HL-60 (cell line): ENCODE measurements around the gene CTNNA2.

ENCODE experiments used
- DNase-seq, 2 experiments: peaks; one replicate each; pipeline ENCODE4 v3.0.0-alpha.2; 2010 to 2020; ENCODE audit warnings: low read depth in 1 of 2, low spot score in 1 of 2
- H3K27ac ChIP-seq: fragments of 250-450 bp; sonication (Bioruptor Pico); replicated peaks from 2 replicates; pipeline ENCODE4 v1.5.1; 2020; ENCODE audit warnings: mild to moderate bottlenecking, moderate library complexity
- H3K27me3 ChIP-seq: fragments of 250-450 bp; sonication (Bioruptor Pico); 2 replicates; pipeline ENCODE4 v1.5.1; 2021; ENCODE audit warnings: mild to moderate bottlenecking, moderate library complexity; ENCODE audit not compliant: insufficient read depth, poor library complexity, severe bottlenecking
- H3K4me3 ChIP-seq: replicated peaks from 2 replicates; pipeline ENCODE4 v1.5.1; 2011; ENCODE audit warnings: mild to moderate bottlenecking, control low read depth, low read length; ENCODE audit not compliant: insufficient read depth
- GABPA ChIP-seq: IDR thresholded peaks from 2 replicates; pipeline ENCODE4 v1.6.1; 2012; ENCODE audit warnings: low read depth
- POLR2AphosphoS5 ChIP-seq: IDR thresholded peaks from 2 replicates; pipeline ENCODE4 v1.6.1; 2012; ENCODE audit warnings: low read depth
- SPI1 ChIP-seq: IDR thresholded peaks from 2 replicates; pipeline ENCODE4 v1.6.1; 2012; ENCODE audit warnings: low read depth, mild to moderate bottlenecking, borderline replicate concordance
- TF ChIP-seq, protein P1 (sequence below): IDR thresholded peaks from one replicate; pipeline ENCODE4 v1.5.1; 2011; ENCODE audit warnings: low read length, control low read depth, inconsistent platforms; ENCODE audit not compliant: insufficient read depth
- TF ChIP-seq, protein P2 (sequence below): IDR thresholded peaks from 2 replicates; pipeline ENCODE4 v1.6.1; 2012; ENCODE audit warnings: low read depth; ENCODE audit not compliant: insufficient replicate concordance

CTNNA2 gene

DNA sequence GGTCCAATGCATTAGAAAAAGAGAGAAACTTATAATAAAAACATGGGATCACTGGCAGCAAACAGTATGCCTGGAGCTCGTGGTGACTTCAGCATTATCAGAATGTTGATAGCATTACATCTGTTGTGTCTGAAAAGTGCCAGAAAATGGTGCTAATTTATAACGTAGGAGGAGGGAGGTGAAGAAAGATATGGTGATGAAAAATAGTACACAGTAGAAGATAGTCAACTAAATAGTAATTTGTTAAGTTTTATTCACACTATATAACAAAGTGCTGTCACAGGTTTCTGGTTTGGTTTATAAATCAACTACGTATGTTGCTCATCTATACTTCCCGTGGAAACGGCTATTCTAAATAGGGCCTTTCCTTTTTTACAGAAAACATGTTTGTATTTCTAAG lies 674.3 kb downstream of the CTNNA2 start:
- Histone ChIP-seq H3K27ac (no peak overlapping the region), H3K4me3 (no peak overlapping the region), H3K27me3 (no peaks in the 10 kb centered on the region)
- no peak for DNase-seq
- no peak for TF ChIP-seq POLR2AphosphoS5
- TF ChIP-seq, protein P1, sequence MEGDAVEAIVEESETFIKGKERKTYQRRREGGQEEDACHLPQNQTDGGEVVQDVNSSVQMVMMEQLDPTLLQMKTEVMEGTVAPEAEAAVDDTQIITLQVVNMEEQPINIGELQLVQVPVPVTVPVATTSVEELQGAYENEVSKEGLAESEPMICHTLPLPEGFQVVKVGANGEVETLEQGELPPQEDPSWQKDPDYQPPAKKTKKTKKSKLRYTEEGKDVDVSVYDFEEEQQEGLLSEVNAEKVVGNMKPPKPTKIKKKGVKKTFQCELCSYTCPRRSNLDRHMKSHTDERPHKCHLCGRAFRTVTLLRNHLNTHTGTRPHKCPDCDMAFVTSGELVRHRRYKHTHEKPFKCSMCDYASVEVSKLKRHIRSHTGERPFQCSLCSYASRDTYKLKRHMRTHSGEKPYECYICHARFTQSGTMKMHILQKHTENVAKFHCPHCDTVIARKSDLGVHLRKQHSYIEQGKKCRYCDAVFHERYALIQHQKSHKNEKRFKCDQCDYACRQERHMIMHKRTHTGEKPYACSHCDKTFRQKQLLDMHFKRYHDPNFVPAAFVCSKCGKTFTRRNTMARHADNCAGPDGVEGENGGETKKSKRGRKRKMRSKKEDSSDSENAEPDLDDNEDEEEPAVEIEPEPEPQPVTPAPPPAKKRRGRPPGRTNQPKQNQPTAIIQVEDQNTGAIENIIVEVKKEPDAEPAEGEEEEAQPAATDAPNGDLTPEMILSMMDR, result no peak
- no peak for TF ChIP-seq GABPA
- TF ChIP-seq, protein P2, sequence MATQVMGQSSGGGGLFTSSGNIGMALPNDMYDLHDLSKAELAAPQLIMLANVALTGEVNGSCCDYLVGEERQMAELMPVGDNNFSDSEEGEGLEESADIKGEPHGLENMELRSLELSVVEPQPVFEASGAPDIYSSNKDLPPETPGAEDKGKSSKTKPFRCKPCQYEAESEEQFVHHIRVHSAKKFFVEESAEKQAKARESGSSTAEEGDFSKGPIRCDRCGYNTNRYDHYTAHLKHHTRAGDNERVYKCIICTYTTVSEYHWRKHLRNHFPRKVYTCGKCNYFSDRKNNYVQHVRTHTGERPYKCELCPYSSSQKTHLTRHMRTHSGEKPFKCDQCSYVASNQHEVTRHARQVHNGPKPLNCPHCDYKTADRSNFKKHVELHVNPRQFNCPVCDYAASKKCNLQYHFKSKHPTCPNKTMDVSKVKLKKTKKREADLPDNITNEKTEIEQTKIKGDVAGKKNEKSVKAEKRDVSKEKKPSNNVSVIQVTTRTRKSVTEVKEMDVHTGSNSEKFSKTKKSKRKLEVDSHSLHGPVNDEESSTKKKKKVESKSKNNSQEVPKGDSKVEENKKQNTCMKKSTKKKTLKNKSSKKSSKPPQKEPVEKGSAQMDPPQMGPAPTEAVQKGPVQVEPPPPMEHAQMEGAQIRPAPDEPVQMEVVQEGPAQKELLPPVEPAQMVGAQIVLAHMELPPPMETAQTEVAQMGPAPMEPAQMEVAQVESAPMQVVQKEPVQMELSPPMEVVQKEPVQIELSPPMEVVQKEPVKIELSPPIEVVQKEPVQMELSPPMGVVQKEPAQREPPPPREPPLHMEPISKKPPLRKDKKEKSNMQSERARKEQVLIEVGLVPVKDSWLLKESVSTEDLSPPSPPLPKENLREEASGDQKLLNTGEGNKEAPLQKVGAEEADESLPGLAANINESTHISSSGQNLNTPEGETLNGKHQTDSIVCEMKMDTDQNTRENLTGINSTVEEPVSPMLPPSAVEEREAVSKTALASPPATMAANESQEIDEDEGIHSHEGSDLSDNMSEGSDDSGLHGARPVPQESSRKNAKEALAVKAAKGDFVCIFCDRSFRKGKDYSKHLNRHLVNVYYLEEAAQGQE, result no peak
- TF ChIP-seq SPI1, result no peak

DNA sequence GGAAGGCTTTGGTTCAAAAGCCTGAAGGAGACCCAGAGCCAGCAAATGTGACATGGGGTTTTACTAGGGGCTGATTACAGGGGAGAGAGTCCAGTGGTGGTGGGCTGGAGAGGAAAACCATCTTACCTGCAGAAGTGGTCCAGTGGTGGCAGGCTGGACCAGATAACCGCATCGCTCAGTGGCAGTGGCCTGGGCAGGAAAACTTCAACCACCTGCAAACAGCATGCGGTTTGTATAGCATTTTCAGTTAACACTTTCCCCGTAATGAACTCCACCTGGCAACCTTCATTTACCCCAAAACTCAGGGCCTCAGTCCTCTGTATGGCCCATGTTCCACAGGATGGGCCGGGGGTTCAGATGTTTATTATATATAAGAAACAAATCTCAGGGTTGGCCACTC lies 677.3 kb downstream of the CTNNA2 start:
- TF ChIP-seq GABPA (no peak), SPI1 (no peak), POLR2AphosphoS5 (no peak)
- TF ChIP-seq, protein P2, result no peak
- TF ChIP-seq, protein P1, result no peak
- Histone ChIP-seq H3K27me3 (no peaks in the 10 kb centered on the region), H3K27ac (no peak overlapping the region), H3K4me3 (no peak overlapping the region)
- no peak for DNase-seq

DNA sequence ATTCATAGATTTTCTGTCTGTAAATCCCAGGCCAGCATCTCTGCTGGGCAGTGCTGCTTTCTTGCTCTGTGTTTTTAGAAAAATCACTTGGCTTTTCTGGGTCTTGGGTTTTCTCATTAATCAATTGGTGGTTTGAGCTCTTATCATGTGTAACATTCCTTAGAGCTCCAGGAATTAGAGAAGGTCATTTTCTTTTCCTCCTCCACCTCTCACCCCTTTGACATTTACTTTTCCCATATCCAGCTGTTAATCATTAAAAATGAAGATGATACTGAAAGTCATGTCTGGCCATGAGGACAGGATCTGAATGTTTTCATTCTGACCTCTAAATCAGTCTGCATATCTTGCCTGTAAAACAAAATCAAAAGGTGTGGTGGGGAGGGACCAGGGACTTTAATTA lies 680.7 kb downstream of the CTNNA2 start:
- Histone ChIP-seq H3K27ac (no peak overlapping the region), H3K4me3 (no peak overlapping the region), H3K27me3 (no peaks in the 10 kb centered on the region)
- TF ChIP-seq, protein P2, result no peak
- TF ChIP-seq, protein P1, result no peak
- no peak for TF ChIP-seq POLR2AphosphoS5
- no peak for TF ChIP-seq GABPA
- no peak for TF ChIP-seq SPI1
- DNase-seq, result no peak
